ENCODE data around the gene DIRAS3.

Gene DIRAS3

GRCh38 chr1:68045511-68046180 lies 4.8 kb downstream of the DIRAS3 start:
- H3K4me3 ChIP-seq (ENCODE audit: low read depth, low read length, poor library complexity, severe bottlenecking): no peak overlapping the region
- H3K9me2 ChIP-seq (ENCODE audit: low read depth, low read length): no peaks in the 10 kb centered on the region
- H2AFZ ChIP-seq (ENCODE audit: low read length): no peak overlapping the region
- H4K20me1 ChIP-seq (ENCODE audit: insufficient read depth, low read length): no peaks in the 10 kb centered on the region
- H3K4me2 ChIP-seq (ENCODE audit: low read length): no peak overlapping the region
- H3K27me3 ChIP-seq (ENCODE audit: insufficient read depth, low read length): no peaks in the 10 kb centered on the region
- no peak overlapping the region for H3K27ac ChIP-seq (ENCODE audit: low read depth, low read length, poor library complexity, severe bottlenecking)
- H3F3A ChIP-seq (ENCODE audit: insufficient read depth, low read length): no peaks in the 10 kb centered on the region
- TF ChIP-seq EZH2 (IDR thresholded peaks at IDR 0.05; ENCODE audit: borderline replicate concordance, low read length) (no peak), CTCF (IDR thresholded peaks at IDR 0.05; ENCODE audit: low read length) (no peak)
- H3K9me3 ChIP-seq (ENCODE audit: low read length): no peaks in the 10 kb centered on the region
- H3K36me3 ChIP-seq (ENCODE audit: insufficient read depth, low read length): no peaks in the 10 kb centered on the region
- no peaks in the 10 kb centered on the region for H3K79me2 ChIP-seq (ENCODE audit: insufficient read depth, low read length)
- H3K4me1 ChIP-seq (ENCODE audit: insufficient read depth, low read length, severe bottlenecking): no peaks in the 10 kb centered on the region
- no peak overlapping the region for H3K9ac ChIP-seq (ENCODE audit: low read length)

DNA sequence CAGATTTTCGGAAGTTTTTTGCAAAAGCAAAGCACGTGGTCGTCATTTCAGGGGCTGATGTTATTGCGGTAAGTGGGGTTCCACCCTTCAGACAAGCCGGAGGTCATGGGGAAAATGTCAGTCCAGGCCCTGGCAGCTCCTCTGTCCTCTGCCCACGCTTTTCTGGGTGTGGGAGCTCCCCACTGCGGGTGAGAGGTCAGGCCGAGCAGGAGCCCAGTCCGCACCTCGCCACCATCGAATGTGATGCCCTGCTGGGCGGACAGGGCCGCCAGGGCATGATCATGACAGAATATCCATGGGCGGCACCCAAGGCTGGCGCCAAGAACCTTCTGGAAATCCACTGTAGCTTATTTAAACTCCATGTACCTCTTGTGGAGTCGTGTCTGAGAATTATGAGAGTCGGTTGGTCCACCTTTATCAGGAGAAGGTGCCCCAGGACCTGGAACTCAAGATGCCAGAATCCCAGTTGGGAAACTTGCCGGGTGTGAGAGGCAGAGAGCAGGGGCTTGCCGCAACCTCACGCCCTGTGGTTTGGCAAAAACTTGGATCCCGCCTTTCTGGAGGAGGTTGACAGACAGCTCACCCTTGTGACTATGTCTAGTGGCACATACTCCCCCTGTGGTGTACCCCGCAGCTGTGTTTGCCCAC lies 6.9 kb downstream of the DIRAS3 start:
- Histone ChIP-seq H3K9me2 (ENCODE audit: low read depth, low read length) (no peaks in the 10 kb centered on the region), H3K9ac (ENCODE audit: low read length) (no peak overlapping the region), H3K4me2 (ENCODE audit: low read length) (no peak overlapping the region), H3K79me2 (ENCODE audit: insufficient read depth, low read length) (no peaks in the 10 kb centered on the region), H3K27me3 (ENCODE audit: insufficient read depth, low read length) (no peaks in the 10 kb centered on the region), H3K4me3 (ENCODE audit: low read depth, low read length, poor library complexity, severe bottlenecking) (no peak overlapping the region), H3F3A (ENCODE audit: insufficient read depth, low read length) (no peaks in the 10 kb centered on the region), H3K27ac (ENCODE audit: low read depth, low read length, poor library complexity, severe bottlenecking) (no peak overlapping the region), H2AFZ (ENCODE audit: low read length) (no peak overlapping the region), H3K9me3 (ENCODE audit: low read length) (no peaks in the 10 kb centered on the region), H4K20me1 (ENCODE audit: insufficient read depth, low read length) (no peaks in the 10 kb centered on the region), H3K4me1 (ENCODE audit: insufficient read depth, low read length, severe bottlenecking) (no peaks in the 10 kb centered on the region), H3K36me3 (ENCODE audit: insufficient read depth, low read length) (no peaks in the 10 kb centered on the region)
- no peak for TF ChIP-seq CTCF (IDR thresholded peaks at IDR 0.05; ENCODE audit: low read length)
- no peak for TF ChIP-seq EZH2 (IDR thresholded peaks at IDR 0.05; ENCODE audit: borderline replicate concordance, low read length)

- Histone ChIP-seq H3K4me1 (ENCODE audit: insufficient read depth, low read length, severe bottlenecking) (no peaks in the 10 kb centered on the region), H3K4me3 (ENCODE audit: low read depth, low read length, poor library complexity, severe bottlenecking) (no peak overlapping the region), H3K9ac (ENCODE audit: low read length) (no peak overlapping the region), H3K9me2 (ENCODE audit: low read depth, low read length) (no peaks in the 10 kb centered on the region), H2AFZ (ENCODE audit: low read length) (no peak overlapping the region), H3K27me3 (ENCODE audit: insufficient read depth, low read length) (no peaks in the 10 kb centered on the region), H3K9me3 (ENCODE audit: low read length) (no peaks in the 10 kb centered on the region), H3K36me3 (ENCODE audit: insufficient read depth, low read length) (no peaks in the 10 kb centered on the region), H4K20me1 (ENCODE audit: insufficient read depth, low read length) (no peaks in the 10 kb centered on the region), H3K27ac (ENCODE audit: low read depth, low read length, poor library complexity, severe bottlenecking) (no peak overlapping the region), H3K79me2 (ENCODE audit: insufficient read depth, low read length) (no peaks in the 10 kb centered on the region), H3K4me2 (ENCODE audit: low read length) (no peak overlapping the region), H3F3A (ENCODE audit: insufficient read depth, low read length) (no peaks in the 10 kb centered on the region)
- no peak for TF ChIP-seq EZH2 (IDR thresholded peaks at IDR 0.05; ENCODE audit: borderline replicate concordance, low read length)
- no peak for TF ChIP-seq CTCF (IDR thresholded peaks at IDR 0.05; ENCODE audit: low read length)
Measured at GRCh38 chr1:68036946-68037345, 13.5 kb downstream of the DIRAS3 start.

Measured in OCI-LY1 (cell line).